NT2/D1 (cell line): ENCODE data around the gene COPZ1.

Source experiments
- SUZ12 ChIP-seq: IDR thresholded peaks from 2 replicates; pipeline ENCODE4 v1.6.1; 2011; ENCODE audit not compliant: insufficient read length, insufficient read depth; ENCODE audit errors: extremely low read depth
- YY1 ChIP-seq: IDR thresholded peaks from 2 replicates; pipeline ENCODE4 v1.6.1; 2011; ENCODE audit not compliant: insufficient read length, insufficient read depth
- ZNF274 ChIP-seq: IDR thresholded peaks from 2 replicates; pipeline ENCODE4 v1.6.1; 2011; ENCODE audit warnings: mild to moderate bottlenecking, low read depth, low read length

GRCh38 chr12:54337280-54337842 is 12.4 kb downstream of the COPZ1 start:
- TF ChIP-seq ZNF274 (no peak), YY1 (no peak), SUZ12 (no peak)
